ENCODE measurements around the gene UNKL.

Gene UNKL

GRCh38 chr16:1348441-1348840 lies 66.1 kb downstream of the UNKL start:
- no peak for DNase-seq

GRCh38 chr16:1347962-1348361 lies 66.5 kb downstream of the UNKL start:
- DNase-seq, result no peak

GRCh38 chr16:1347286-1347855 lies 67.1 kb downstream of the UNKL start:
- DNase-seq, result no peak

GRCh38 chr16:1346422-1347285 lies 67.8 kb downstream of the UNKL start:
- no peak for DNase-seq

GRCh38 chr16:1345651-1346421 lies 68.7 kb downstream of the UNKL start:
- no peak for DNase-seq

- no peak for DNase-seq
Measured at GRCh38 chr16:1345087-1345486, 69.4 kb downstream of the UNKL start.

GRCh38 chr16:1344499-1344898 lies 70.0 kb downstream of the UNKL start:
- DNase-seq, result no peak

- DNase-seq, result no peak
Measured at GRCh38 chr16:1343428-1344242, 70.9 kb downstream of the UNKL start.

- DNase-seq, result peak; percentile 89
Measured at GRCh38 chr16:1342526-1343427, 71.7 kb downstream of the UNKL start.

GRCh38 chr16:1341495-1342420 lies 72.7 kb downstream of the UNKL start:
- no peak for DNase-seq

- DNase-seq, result no peak
Measured at GRCh38 chr16:1340730-1341494, 73.6 kb downstream of the UNKL start.

- DNase-seq, result no peak
Measured at GRCh38 chr16:1338855-1339675, 75.4 kb downstream of the UNKL start.

GRCh38 chr16:1338119-1338730 lies 76.3 kb downstream of the UNKL start:
- no peak for DNase-seq

GRCh38 chr16:1337486-1337885 lies 77.0 kb downstream of the UNKL start:
- no peak for DNase-seq

- no peak for DNase-seq
Measured at GRCh38 chr16:1336619-1337018, 77.9 kb downstream of the UNKL start.

- DNase-seq, result no peak
Measured at GRCh38 chr16:1335996-1336395, 78.5 kb downstream of the UNKL start.

- DNase-seq, result no peak
Measured at GRCh38 chr16:1335211-1335971, 79.1 kb downstream of the UNKL start.

GRCh38 chr16:1334739-1335138 lies 79.8 kb downstream of the UNKL start:
- DNase-seq, result no peak

Measured in activated CD4-positive, alpha-beta T cell treated with anti-CD3 and anti-CD28 coated beads for 1 hour (primary cell).